ENCODE results near the gene FMN2. TPM values are rescaled to one million over a fixed set of nuclear protein-coding genes. Genes with fewer than 3 reads are reported as not detected.

The FMN2 gene
- polyA plus RNA-seq, 2 of the 4 experiments (the other 2 are of a cell fraction) = 2.8 to 4.2 TPM

DNA sequence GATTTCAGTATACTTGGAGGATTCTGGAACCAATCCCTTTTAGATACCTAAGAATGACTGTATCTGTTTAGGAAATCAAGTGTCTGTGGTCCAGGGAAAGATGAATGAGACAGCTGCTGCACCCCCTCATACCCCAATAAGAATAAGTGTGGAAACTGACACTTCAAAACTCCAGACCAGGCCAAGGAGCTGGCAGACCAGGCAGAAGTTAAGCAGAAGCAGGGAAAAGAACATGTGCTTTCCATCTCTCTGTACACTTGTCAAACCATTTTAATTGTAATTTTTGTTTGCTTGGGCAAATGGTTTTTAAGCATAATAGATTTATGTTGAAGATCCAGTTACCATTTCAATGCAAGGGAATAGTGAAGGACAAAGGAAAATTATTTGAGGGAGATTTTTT, 420.1 kb downstream of the FMN2 start (continued):
- TF ChIP-seq, protein P1, sequence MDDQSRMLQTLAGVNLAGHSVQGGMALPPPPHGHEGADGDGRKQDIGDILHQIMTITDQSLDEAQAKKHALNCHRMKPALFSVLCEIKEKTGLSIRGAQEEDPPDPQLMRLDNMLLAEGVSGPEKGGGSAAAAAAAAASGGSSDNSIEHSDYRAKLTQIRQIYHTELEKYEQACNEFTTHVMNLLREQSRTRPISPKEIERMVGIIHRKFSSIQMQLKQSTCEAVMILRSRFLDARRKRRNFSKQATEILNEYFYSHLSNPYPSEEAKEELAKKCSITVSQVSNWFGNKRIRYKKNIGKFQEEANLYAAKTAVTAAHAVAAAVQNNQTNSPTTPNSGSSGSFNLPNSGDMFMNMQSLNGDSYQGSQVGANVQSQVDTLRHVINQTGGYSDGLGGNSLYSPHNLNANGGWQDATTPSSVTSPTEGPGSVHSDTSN (IDR thresholded peaks at IDR 0.05) = no peak
- no peak for TF ChIP-seq FOSL2 (IDR thresholded peaks at IDR 0.05)
- TF ChIP-seq FOSL2 (CRISPR knock-in tag; IDR thresholded peaks at IDR 0.05) = no peak
- TF ChIP-seq POLR2AphosphoS2 (conservative IDR thresholded peaks at IDR 0.05; ENCODE audit: low read length) = no peak
- no peak for TF ChIP-seq ZSCAN20 (CRISPR knock-in tag; IDR thresholded peaks at IDR 0.05)
- TF ChIP-seq MYC (IDR thresholded peaks at IDR 0.05; ENCODE audit: borderline replicate concordance, low read length) = no peak

DNA sequence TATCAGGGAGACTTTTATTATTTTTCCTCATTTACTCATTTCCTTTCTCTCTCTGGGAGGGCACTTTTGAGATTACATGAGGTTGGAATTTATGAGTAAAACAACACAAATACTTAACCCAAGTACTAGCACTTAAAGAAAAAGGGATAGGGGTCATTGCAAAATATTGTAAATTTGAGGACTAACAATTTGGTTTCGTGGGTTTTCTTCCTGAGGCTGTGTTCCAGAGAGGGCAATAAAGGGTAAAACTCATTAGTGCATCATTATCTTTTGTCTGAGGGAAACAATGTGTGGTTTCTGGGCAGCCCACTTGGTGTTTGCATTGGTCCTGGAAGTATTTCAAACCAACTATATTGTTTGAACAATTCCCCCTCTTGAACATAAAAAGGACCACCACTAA, 423.8 kb downstream of the FMN2 start:
- DNase-seq (ENCODE audit: low read depth in 1 of 2, low spot score in 1 of 2) (no peak), FAIRE-seq (no peak), ATAC-seq (no peak)
- H3K4me2 ChIP-seq = no peak overlapping the region
- no peaks in the 10 kb centered on the region for H3K9me3 ChIP-seq
- CTCF ChIA-PET = no interaction called here
- TF ChIP-seq JUN (IDR thresholded peaks at IDR 0.05) = no peak
- TF ChIP-seq ZFP36 (IDR thresholded peaks at IDR 0.05; ENCODE audit: borderline replicate concordance, partially characterized antibody) = no peak
- no peak for TF ChIP-seq HDAC2 (IDR thresholded peaks at IDR 0.05)
- TF ChIP-seq, protein P2, sequence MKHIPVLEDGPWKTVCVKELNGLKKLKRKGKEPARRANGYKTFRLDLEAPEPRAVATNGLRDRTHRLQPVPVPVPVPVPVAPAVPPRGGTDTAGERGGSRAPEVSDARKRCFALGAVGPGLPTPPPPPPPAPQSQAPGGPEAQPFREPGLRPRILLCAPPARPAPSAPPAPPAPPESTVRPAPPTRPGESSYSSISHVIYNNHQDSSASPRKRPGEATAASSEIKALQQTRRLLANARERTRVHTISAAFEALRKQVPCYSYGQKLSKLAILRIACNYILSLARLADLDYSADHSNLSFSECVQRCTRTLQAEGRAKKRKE (CRISPR knock-in tag; IDR thresholded peaks at IDR 0.05; ENCODE audit: low read depth) = no peak
- TF ChIP-seq EHF (CRISPR knock-in tag; IDR thresholded peaks at IDR 0.05) = no peak
- TF ChIP-seq CBX2 (IDR thresholded peaks at IDR 0.05; ENCODE audit: borderline replicate concordance, low read depth) = no peak
- no peak for TF ChIP-seq FOSB (CRISPR knock-in tag; IDR thresholded peaks at IDR 0.05)
- no peak for TF ChIP-seq MYC (IDR thresholded peaks at IDR 0.05; ENCODE audit: borderline replicate concordance, low read length)
- TF ChIP-seq SMC3 (IDR thresholded peaks at IDR 0.05) = no peak
- TF ChIP-seq ZSCAN20 (CRISPR knock-in tag; IDR thresholded peaks at IDR 0.05) = no peak
- TF ChIP-seq, protein P3, sequence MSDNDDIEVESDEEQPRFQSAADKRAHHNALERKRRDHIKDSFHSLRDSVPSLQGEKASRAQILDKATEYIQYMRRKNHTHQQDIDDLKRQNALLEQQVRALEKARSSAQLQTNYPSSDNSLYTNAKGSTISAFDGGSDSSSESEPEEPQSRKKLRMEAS (IDR thresholded peaks at IDR 0.05) = no peak
- TF ChIP-seq RFX5 (IDR thresholded peaks at IDR 0.05) = no peak
- TF ChIP-seq BHLHE40 (IDR thresholded peaks at IDR 0.05; ENCODE audit: low read depth, low read length) = no peak
- no peak overlapping the region for H3K4me3 ChIP-seq
- H3K4me1 ChIP-seq = peaks cover 4% of the 10 kb centered on the region; the same call in 1 of the 3 replicates
- POLR2A ChIA-PET = no interaction called here
- WGBS (ENCODE audit: missing lambda C conversion rate) = 28% methylated on average over 1 of the region's 1 CpG
- H3K27ac ChIP-seq = no peak overlapping the region

DNA sequence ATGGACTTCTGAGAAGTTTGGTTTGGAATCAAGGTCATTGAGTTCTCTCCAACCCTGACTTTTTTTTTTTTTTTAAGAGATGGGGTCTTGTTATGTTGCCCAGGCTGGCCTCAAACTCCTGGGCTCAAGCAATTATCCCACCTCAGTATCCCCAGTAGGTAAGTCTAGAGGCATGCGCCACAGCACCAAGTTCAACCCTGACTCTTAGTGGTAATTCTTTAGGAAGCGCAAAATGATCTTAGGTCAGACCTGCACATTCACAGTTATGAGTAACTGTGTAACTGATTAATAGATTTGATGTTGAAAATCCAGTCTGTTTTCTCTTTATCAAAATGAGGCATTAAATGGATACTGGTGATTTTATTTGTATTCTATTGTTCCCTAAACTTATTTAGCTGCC, 424.4 kb downstream of the FMN2 start:
- 96% methylated on average over 2 of the region's 2 CpGs for WGBS (ENCODE audit: missing lambda C conversion rate)
- DNase-seq (ENCODE audit: low read depth in 1 of 2, low spot score in 1 of 2) (no peak), ATAC-seq (no peak), FAIRE-seq (no peak)
- Histone ChIP-seq H3K27ac (no peak overlapping the region), H3K9me3 (no peaks in the 10 kb centered on the region), H3K4me3 (no peak overlapping the region), H3K4me1 (peaks cover 4% of the 10 kb centered on the region; the same call in 1 of the 3 replicates), H3K4me2 (no peak overlapping the region)
- POLR2A ChIA-PET = no interaction called here
- CTCF ChIA-PET = no interaction called here
- TF ChIP-seq, protein P4, sequence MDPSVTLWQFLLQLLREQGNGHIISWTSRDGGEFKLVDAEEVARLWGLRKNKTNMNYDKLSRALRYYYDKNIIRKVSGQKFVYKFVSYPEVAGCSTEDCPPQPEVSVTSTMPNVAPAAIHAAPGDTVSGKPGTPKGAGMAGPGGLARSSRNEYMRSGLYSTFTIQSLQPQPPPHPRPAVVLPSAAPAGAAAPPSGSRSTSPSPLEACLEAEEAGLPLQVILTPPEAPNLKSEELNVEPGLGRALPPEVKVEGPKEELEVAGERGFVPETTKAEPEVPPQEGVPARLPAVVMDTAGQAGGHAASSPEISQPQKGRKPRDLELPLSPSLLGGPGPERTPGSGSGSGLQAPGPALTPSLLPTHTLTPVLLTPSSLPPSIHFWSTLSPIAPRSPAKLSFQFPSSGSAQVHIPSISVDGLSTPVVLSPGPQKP (IDR thresholded peaks at IDR 0.05; ENCODE audit: low read depth, low read length) = no peak
- TF ChIP-seq, protein P5, sequence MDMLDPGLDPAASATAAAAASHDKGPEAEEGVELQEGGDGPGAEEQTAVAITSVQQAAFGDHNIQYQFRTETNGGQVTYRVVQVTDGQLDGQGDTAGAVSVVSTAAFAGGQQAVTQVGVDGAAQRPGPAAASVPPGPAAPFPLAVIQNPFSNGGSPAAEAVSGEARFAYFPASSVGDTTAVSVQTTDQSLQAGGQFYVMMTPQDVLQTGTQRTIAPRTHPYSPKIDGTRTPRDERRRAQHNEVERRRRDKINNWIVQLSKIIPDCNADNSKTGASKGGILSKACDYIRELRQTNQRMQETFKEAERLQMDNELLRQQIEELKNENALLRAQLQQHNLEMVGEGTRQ (IDR thresholded peaks at IDR 0.05) = no peak
- TF ChIP-seq FOSB (CRISPR knock-in tag; IDR thresholded peaks at IDR 0.05) (no peak), MAZ (IDR thresholded peaks at IDR 0.05; ENCODE audit: borderline replicate concordance, low read depth, low read length) (no peak), MYC (IDR thresholded peaks at IDR 0.05; ENCODE audit: borderline replicate concordance, low read length) (no peak), JUN (IDR thresholded peaks at IDR 0.05) (no peak), EHF (CRISPR knock-in tag; IDR thresholded peaks at IDR 0.05) (no peak), CEBPB (IDR thresholded peaks at IDR 0.05) (no peak), KDM1A (IDR thresholded peaks at IDR 0.05; ENCODE audit: low read depth) (no peak), BHLHE40 (IDR thresholded peaks at IDR 0.05; ENCODE audit: low read depth, low read length) (no peak), KDM5A (IDR thresholded peaks at IDR 0.05) (no peak), ZFP36 (IDR thresholded peaks at IDR 0.05; ENCODE audit: borderline replicate concordance, partially characterized antibody) (no peak)
- TF ChIP-seq, protein P6, sequence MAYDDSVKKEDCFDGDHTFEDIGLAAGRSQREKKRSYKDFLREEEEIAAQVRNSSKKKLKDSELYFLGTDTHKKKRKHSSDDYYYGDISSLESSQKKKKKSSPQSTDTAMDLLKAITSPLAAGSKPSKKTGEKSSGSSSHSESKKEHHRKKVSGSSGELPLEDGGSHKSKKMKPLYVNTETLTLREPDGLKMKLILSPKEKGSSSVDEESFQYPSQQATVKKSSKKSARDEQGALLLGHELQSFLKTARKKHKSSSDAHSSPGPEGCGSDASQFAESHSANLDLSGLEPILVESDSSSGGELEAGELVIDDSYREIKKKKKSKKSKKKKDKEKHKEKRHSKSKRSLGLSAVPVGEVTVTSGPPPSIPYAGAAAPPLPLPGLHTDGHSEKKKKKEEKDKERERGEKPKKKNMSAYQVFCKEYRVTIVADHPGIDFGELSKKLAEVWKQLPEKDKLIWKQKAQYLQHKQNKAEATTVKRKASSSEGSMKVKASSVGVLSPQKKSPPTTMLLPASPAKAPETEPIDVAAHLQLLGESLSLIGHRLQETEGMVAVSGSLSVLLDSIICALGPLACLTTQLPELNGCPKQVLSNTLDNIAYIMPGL (CRISPR knock-in tag; IDR thresholded peaks at IDR 0.05; ENCODE audit: borderline replicate concordance) = no peak
- TF ChIP-seq, protein P7, sequence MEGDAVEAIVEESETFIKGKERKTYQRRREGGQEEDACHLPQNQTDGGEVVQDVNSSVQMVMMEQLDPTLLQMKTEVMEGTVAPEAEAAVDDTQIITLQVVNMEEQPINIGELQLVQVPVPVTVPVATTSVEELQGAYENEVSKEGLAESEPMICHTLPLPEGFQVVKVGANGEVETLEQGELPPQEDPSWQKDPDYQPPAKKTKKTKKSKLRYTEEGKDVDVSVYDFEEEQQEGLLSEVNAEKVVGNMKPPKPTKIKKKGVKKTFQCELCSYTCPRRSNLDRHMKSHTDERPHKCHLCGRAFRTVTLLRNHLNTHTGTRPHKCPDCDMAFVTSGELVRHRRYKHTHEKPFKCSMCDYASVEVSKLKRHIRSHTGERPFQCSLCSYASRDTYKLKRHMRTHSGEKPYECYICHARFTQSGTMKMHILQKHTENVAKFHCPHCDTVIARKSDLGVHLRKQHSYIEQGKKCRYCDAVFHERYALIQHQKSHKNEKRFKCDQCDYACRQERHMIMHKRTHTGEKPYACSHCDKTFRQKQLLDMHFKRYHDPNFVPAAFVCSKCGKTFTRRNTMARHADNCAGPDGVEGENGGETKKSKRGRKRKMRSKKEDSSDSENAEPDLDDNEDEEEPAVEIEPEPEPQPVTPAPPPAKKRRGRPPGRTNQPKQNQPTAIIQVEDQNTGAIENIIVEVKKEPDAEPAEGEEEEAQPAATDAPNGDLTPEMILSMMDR (IDR thresholded peaks at IDR 0.05) = no peak
- TF ChIP-seq, protein P1 (IDR thresholded peaks at IDR 0.05) = no peak
- TF ChIP-seq, protein P2 (CRISPR knock-in tag; IDR thresholded peaks at IDR 0.05; ENCODE audit: low read depth) = no peak
